IMR-90 (cell line): Measurements from ENCODE around the gene REV3L. TPM values are rescaled to one million over a fixed set of nuclear protein-coding genes. Genes with fewer than 3 reads are reported as not detected.
A peak's percentile ranks its signal among the peaks of the same experiment; 100 is the strongest.

Experiments used
- ATAC-seq: fragments of 200-7000 bp; cut with Tn5 transposase; 2 replicates; pipeline ENCODE4 v1.9.1; 2020; ENCODE audit warnings: low read depth, mild to moderate bottlenecking, moderate library complexity
- BruUV-seq: library from RNA; stranded (reverse); fragments of 400-500 nt; replicated peaks from 2 replicates; lab custom pipeline; 2021; lab: Mats Ljungman, UMichigan
- CTCF ChIA-PET: fragments of 300-600 bp; formaldehyde crosslinking; extraction: SDS; loops from one replicate; lab custom pipeline; 2021; ENCODE audit warnings: antibody characterized with exemption; lab: Yijun Ruan, JAX
- POLR2A ChIA-PET: fragments of 300-600 bp; sonication (Branson Sonifier 250); formaldehyde crosslinking; loops from one replicate; lab custom pipeline; 2022; ENCODE audit warnings: antibody characterized with exemption; ENCODE audit not compliant: unreplicated experiment; lab: Charles Lee
- DNase-seq: peaks from one replicate; pipeline ENCODE4 v3.0.0; 2013
- H2AFZ ChIP-seq: replicated peaks from 2 replicates; pipeline ENCODE3; 2013; ENCODE audit warnings: low read length, mild to moderate bottlenecking; ENCODE audit not compliant: poor library complexity
- H2AK5ac ChIP-seq: 2 replicates; pipeline ENCODE4 v1.6.1; 2013; ENCODE audit warnings: low read depth, low read length, inconsistent platforms
- H2AK9ac ChIP-seq: replicated peaks from 2 replicates; pipeline ENCODE3; 2013; ENCODE audit warnings: mild to moderate bottlenecking, low read depth, low read length, moderate library complexity; ENCODE audit not compliant: poor library complexity
- H2BK120ac ChIP-seq: 2 replicates; pipeline ENCODE4 v1.6.1; 2013; ENCODE audit warnings: low read depth, low read length, inconsistent platforms
- H2BK15ac ChIP-seq: 3 replicates; pipeline ENCODE4 v1.6.1; 2013; ENCODE audit warnings: low read depth, low read length, inconsistent platforms
- H2BK20ac ChIP-seq: 2 replicates; pipeline ENCODE4 v1.6.1; 2013; ENCODE audit warnings: low read depth, mild to moderate bottlenecking, inconsistent platforms, low read length, moderate library complexity
- H2BK5ac ChIP-seq: 2 replicates; pipeline ENCODE4 v1.6.1; 2013; ENCODE audit warnings: mild to moderate bottlenecking, low read depth, low read length, inconsistent platforms; ENCODE audit not compliant: poor library complexity, severe bottlenecking
- H3K14ac ChIP-seq: replicated peaks from 2 replicates; pipeline ENCODE4 v1.6.1; 2013; ENCODE audit warnings: low read depth, low read length, inconsistent platforms
- H3K18ac ChIP-seq: 2 replicates; pipeline ENCODE4 v1.6.1; 2013; ENCODE audit warnings: low read depth, low read length, control low read depth
- H3K23ac ChIP-seq: 2 replicates; pipeline ENCODE4 v1.6.1; 2013; ENCODE audit warnings: low read depth, low read length, inconsistent platforms
- H3K27ac ChIP-seq: 2 replicates; pipeline ENCODE4 v1.5.1; 2013; ENCODE audit warnings: mild to moderate bottlenecking, control low read depth, low read length; ENCODE audit not compliant: insufficient read depth
- H3K27me3 ChIP-seq: 2 replicates; pipeline ENCODE4 v1.6.1; 2013; ENCODE audit warnings: low read length; ENCODE audit not compliant: control insufficient read depth, insufficient read depth
- H3K36me3 ChIP-seq: 2 replicates; pipeline ENCODE4 v1.6.1; 2013; ENCODE audit warnings: low read length, mixed read lengths; ENCODE audit not compliant: control insufficient read depth, insufficient read depth
- H3K4ac ChIP-seq: 2 replicates; pipeline ENCODE4 v1.6.1; 2013; ENCODE audit warnings: low read depth, low read length, inconsistent platforms
- H3K4me1 ChIP-seq: 2 replicates; pipeline ENCODE4 v1.6.1; 2013; ENCODE audit warnings: low read length, mixed read lengths; ENCODE audit not compliant: control insufficient read depth, insufficient read depth
- H3K4me2 ChIP-seq: 2 replicates; pipeline ENCODE4 v1.6.1; 2013; ENCODE audit warnings: low read depth, mild to moderate bottlenecking, control low read depth, low read length, moderate library complexity
- H3K4me3 ChIP-seq: 2 replicates; pipeline ENCODE4 v1.5.1; 2013; ENCODE audit warnings: low read depth, mild to moderate bottlenecking, control low read depth, low read length, moderate library complexity; ENCODE audit not compliant: insufficient read depth
- H3K56ac ChIP-seq: 2 replicates; pipeline ENCODE4 v1.6.1; 2013; ENCODE audit warnings: low read length, inconsistent platforms; ENCODE audit not compliant: insufficient read depth; ENCODE audit errors: extremely low read depth
- H3K79me1 ChIP-seq, 2 experiments: 2 replicates each; pipeline ENCODE4 v1.6.1; 2013; ENCODE audit warnings: low read length in 2 of 2, inconsistent platforms in 1 of 2, low read depth in 1 of 2
- H3K9ac ChIP-seq: 2 replicates; pipeline ENCODE4 v1.6.1; 2013; ENCODE audit warnings: low read depth, low read length, control low read depth
- H3K9me1 ChIP-seq: 2 replicates; pipeline ENCODE4 v1.6.1; 2013; ENCODE audit warnings: low read length, inconsistent platforms; ENCODE audit not compliant: insufficient read depth
- H3K9me3 ChIP-seq: 2 replicates; pipeline ENCODE4 v1.6.1; 2013; ENCODE audit warnings: low read length; ENCODE audit not compliant: control insufficient read depth, insufficient read depth
- H4K20me1 ChIP-seq: 2 replicates; pipeline ENCODE4 v1.6.1; 2013; ENCODE audit warnings: low read length, inconsistent platforms; ENCODE audit not compliant: insufficient read depth
- H4K5ac ChIP-seq: 2 replicates; pipeline ENCODE4 v1.6.1; 2013; ENCODE audit warnings: mild to moderate bottlenecking, low read depth, low read length, control low read depth
- H4K8ac ChIP-seq, 2 experiments: 2 replicates each; pipeline ENCODE4 v1.6.1; 2013; ENCODE audit warnings: low read depth in 2 of 2, low read length in 2 of 2, control low read depth in 1 of 2, inconsistent platforms in 1 of 2
- H4K91ac ChIP-seq: 2 replicates; pipeline ENCODE4 v1.6.1; 2013; ENCODE audit warnings: low read depth, low read length, inconsistent platforms; ENCODE audit not compliant: insufficient read depth
- BHLHE40 ChIP-seq: fragments of 150-350 bp; IDR thresholded peaks from 2 replicates; pipeline ENCODE4 v1.6.1; 2016; ENCODE audit warnings: mild to moderate bottlenecking, low read depth, low read length
- CEBPB ChIP-seq: IDR thresholded peaks from 2 replicates; pipeline ENCODE4 v1.6.1; 2012; ENCODE audit warnings: low read depth, low read length, improper control_type of control experiment
- MAFK ChIP-seq: IDR thresholded peaks from 2 replicates; pipeline ENCODE4 v1.6.1; 2012; ENCODE audit warnings: low read depth, low read length, improper control_type of control experiment
- MXI1 ChIP-seq: IDR thresholded peaks from 2 replicates; pipeline ENCODE4 v1.6.1; 2012; ENCODE audit warnings: low read depth, mild to moderate bottlenecking, low read length, moderate library complexity, borderline replicate concordance
- POLR2A ChIP-seq: IDR thresholded peaks from 2 replicates; pipeline ENCODE4 v1.6.1; 2012; ENCODE audit warnings: mild to moderate bottlenecking, low read depth, low read length
- RFX5 ChIP-seq: IDR thresholded peaks from 2 replicates; pipeline ENCODE4 v1.8.0; 2012; ENCODE audit warnings: low read depth, mild to moderate bottlenecking, low read length, moderate library complexity
- SMC3 ChIP-seq: fragments of 150-350 bp; IDR thresholded peaks from 2 replicates; pipeline ENCODE4 v1.6.1; 2016; ENCODE audit warnings: low read depth, mild to moderate bottlenecking, antibody characterized with exemption, low read length, moderate library complexity
- USF2 ChIP-seq: fragments of 150-350 bp; IDR thresholded peaks from 2 replicates; pipeline ENCODE4 v1.6.1; 2017; ENCODE audit warnings: mild to moderate bottlenecking, antibody characterized with exemption, low read length, low read depth
- WGBS, 2 experiments: methylation state at CpG; one replicate each; pipeline versions ENCODE4 v1.1.5 to v1.1.7; 2013; ENCODE audit warnings: missing lambda C conversion rate in 2 of 2; ENCODE audit not compliant: insufficient read length in 1 of 2; ENCODE audit errors: extremely low coverage in 2 of 2; 5-methylcytosine and 5-hydroxymethylcytosine counted together
- dilution Hi-C: fragments of 300-500 bp; cut with HindIII; formaldehyde crosslinking; loops from one replicate; pipeline ENCODE4 v1.14.3; 2018; ENCODE audit warnings: low sequenced_read_pairs; ENCODE audit not compliant: unreplicated experiment
- in situ Hi-C: fragments of 300-500 bp; cut with MboI; formaldehyde crosslinking; loops from 3 replicates; pipeline ENCODE4 v1.14.3; 2019; ENCODE audit warnings: low sequenced_read_pairs, inconsistent platforms, mixed read lengths
- intact Hi-C: fragments of 100-400 bp; cut with micrococcal nuclease; formaldehyde crosslinking; loops from 2 replicates; pipeline ENCODE4 v1.10.0; 2022
- polyA plus RNA-seq, 3 experiments: library from polyadenylated mRNA; depleted of rRNA; stranded (reverse); fragments of >200 nt; gene quantifications; 2 replicates each; pipeline ENCODE4 v1.2.3, GENCODE V29; 2012; ENCODE audit warnings: low replicate concordance in 1 of 3
- total RNA-seq: library from RNA; depleted of rRNA; stranded (reverse); fragments of >200 nt; gene quantifications from 2 replicates; pipeline ENCODE4 v1.2.3, GENCODE V29; 2012
- TF ChIP-seq, protein P1 (sequence below): conservative IDR thresholded peaks from 2 replicates; pipeline ENCODE4 v1.5.1; 2012; ENCODE audit warnings: mild to moderate bottlenecking, low read depth, low read length, improper control_type of control experiment

Gene REV3L
- total and polyA plus RNA-seq, 2 of the 4 experiments (the other 2 are of a cell fraction), result 7.4 to 15.4 TPM

DNA sequence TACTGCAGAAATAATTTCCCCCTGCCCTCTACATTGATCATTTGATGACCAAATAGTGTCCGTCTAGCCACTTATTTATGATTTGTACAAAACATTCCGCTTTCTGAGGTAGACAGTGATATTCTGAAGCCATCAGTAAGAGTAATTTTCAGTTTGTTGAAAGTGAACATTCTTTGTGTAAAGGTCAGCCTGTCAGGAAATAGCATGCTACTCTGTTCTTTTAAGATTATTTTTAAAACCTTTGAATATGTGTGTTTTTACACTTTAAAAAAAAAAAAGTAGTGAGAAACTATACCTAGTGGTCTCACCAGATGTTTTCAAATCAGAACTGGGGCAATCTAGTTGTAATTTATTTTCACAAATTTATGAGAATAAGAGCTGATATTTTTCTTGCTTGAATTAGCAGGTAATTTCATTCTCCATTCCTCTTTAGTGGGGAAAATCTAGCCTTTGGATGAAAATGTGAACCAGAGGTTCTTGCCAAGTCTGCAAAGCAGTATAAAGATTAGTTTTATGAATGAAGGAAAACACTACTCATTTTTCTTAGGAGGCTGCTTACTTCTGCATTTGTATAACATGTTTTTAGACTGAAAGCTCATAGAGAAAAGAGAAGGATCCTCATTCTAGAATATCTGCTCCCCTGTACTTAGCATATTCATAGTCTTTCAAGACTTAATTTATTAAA lies 12.1 kb upstream of the REV3L start:
- Histone ChIP-seq H2AFZ (no peak overlapping the region), H3K56ac (no peak overlapping the region), H3K27me3 (no peaks in the 10 kb centered on the region), H3K79me1 (peaks cover 7 to 29% of the 10 kb centered on the region in 2 experiments), H3K4ac (no peak overlapping the region), H3K9me1 (no peaks in the 10 kb centered on the region; the same call in 1 of the 2 replicates), H3K18ac (no peak overlapping the region; the same call in 1 of the 2 replicates), H3K4me1 (peaks cover 6% of the 10 kb centered on the region), H3K4me3 (no peak overlapping the region), H4K91ac (no peak overlapping the region), H4K20me1 (no peaks in the 10 kb centered on the region), H4K8ac (no peak overlapping the region), H3K23ac (no peak overlapping the region; the same call in 1 of the 2 replicates), H4K5ac (no peak overlapping the region; the same call in 1 of the 2 replicates), H3K9me3 (no peaks in the 10 kb centered on the region), H2BK20ac (no peak overlapping the region), H2BK15ac (no peak overlapping the region), H2AK5ac (no peak overlapping the region), H2BK120ac (no peak overlapping the region), H3K27ac (no peak overlapping the region), H3K36me3 (no peaks in the 10 kb centered on the region), H2BK5ac (peak overlapping the region; percentile 20), H3K4me2 (peak overlapping the region; percentile 50; the same call in 1 of the 2 replicates), H3K9ac (no peak overlapping the region), H3K14ac (no peak overlapping the region), H2AK9ac (no peak overlapping the region)
- dilution Hi-C loops (no loop called here), in situ Hi-C loops (no loop called here), intact Hi-C loops (no loop called here)
- DNase-seq (no peak), ATAC-seq (no peak)
- TF ChIP-seq SMC3 (no peak), MAFK (no peak), BHLHE40 (no peak), MXI1 (no peak), CEBPB (no peak), RFX5 (no peak), POLR2A (no peak), USF2 (no peak)
- TF ChIP-seq, protein P1, sequence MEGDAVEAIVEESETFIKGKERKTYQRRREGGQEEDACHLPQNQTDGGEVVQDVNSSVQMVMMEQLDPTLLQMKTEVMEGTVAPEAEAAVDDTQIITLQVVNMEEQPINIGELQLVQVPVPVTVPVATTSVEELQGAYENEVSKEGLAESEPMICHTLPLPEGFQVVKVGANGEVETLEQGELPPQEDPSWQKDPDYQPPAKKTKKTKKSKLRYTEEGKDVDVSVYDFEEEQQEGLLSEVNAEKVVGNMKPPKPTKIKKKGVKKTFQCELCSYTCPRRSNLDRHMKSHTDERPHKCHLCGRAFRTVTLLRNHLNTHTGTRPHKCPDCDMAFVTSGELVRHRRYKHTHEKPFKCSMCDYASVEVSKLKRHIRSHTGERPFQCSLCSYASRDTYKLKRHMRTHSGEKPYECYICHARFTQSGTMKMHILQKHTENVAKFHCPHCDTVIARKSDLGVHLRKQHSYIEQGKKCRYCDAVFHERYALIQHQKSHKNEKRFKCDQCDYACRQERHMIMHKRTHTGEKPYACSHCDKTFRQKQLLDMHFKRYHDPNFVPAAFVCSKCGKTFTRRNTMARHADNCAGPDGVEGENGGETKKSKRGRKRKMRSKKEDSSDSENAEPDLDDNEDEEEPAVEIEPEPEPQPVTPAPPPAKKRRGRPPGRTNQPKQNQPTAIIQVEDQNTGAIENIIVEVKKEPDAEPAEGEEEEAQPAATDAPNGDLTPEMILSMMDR, result no peak
- BruUV-seq, result no TSS peak
- WGBS, 2 experiments, result no CpG with 5 or more reads among the region's 2 CpGs
- CTCF ChIA-PET, result no interaction called here
- POLR2A ChIA-PET, result no interaction called here
